Measurements from ENCODE around the gene POLR1D. TPM values are rescaled to one million over a fixed set of nuclear protein-coding genes. Genes with fewer than 3 reads are reported as not detected.

The POLR1D gene
- total RNA-seq, 2 experiments from 2014 or later = 125 to 127 TPM

- Mint-ChIP-seq H3K4me3 (no peak overlapping the region), H3K9me3 (peaks cover 9% of the 10 kb centered on the region), H3K36me3 (ENCODE audit: low read depth) (peaks cover 34% of the 10 kb centered on the region), H3K27me3 (no peaks in the 10 kb centered on the region), H3K27ac (no peak overlapping the region), H3K4me1 (no peaks in the 10 kb centered on the region)
- ChIA-PET POLR2A (no interaction called here), CTCF (no interaction called here)
- DNase-seq = no peak
Measured at GRCh38 chr13:27654816-27655215, 33.1 kb downstream of the POLR1D start.

GRCh38 chr13:27657724-27658123 is 36.0 kb downstream of the POLR1D start:
- Mint-ChIP-seq H3K36me3 (ENCODE audit: low read depth) (peaks cover 19% of the 10 kb centered on the region), H3K9me3 (no peaks in the 10 kb centered on the region), H3K27me3 (no peaks in the 10 kb centered on the region), H3K27ac (no peak overlapping the region), H3K4me3 (no peak overlapping the region), H3K4me1 (no peaks in the 10 kb centered on the region)
- DNase-seq = no peak
- CTCF ChIA-PET = no interaction called here
- POLR2A ChIA-PET = no interaction called here

GRCh38 chr13:27658546-27658945 is 36.9 kb downstream of the POLR1D start:
- no peak overlapping the region for H3K27ac Mint-ChIP-seq
- no peak overlapping the region for H3K4me3 Mint-ChIP-seq
- CTCF ChIA-PET = no interaction called here
- DNase-seq = no peak
- H3K27me3 Mint-ChIP-seq = no peaks in the 10 kb centered on the region
- H3K4me1 Mint-ChIP-seq = no peaks in the 10 kb centered on the region
- peaks cover 14% of the 10 kb centered on the region for H3K36me3 Mint-ChIP-seq (ENCODE audit: low read depth)
- no peaks in the 10 kb centered on the region for H3K9me3 Mint-ChIP-seq
- POLR2A ChIA-PET = no interaction called here

- peaks cover 9% of the 10 kb centered on the region for H3K36me3 Mint-ChIP-seq (ENCODE audit: low read depth)
- POLR2A ChIA-PET = no interaction called here
- no peak overlapping the region for H3K4me3 Mint-ChIP-seq
- H3K27me3 Mint-ChIP-seq = no peaks in the 10 kb centered on the region
- CTCF ChIA-PET = no interaction called here
- DNase-seq = no peak
- no peaks in the 10 kb centered on the region for H3K9me3 Mint-ChIP-seq
- H3K27ac Mint-ChIP-seq = no peak overlapping the region
- H3K4me1 Mint-ChIP-seq = no peaks in the 10 kb centered on the region
Measured at GRCh38 chr13:27659145-27659865, 37.6 kb downstream of the POLR1D start.

GRCh38 chr13:27660511-27660910 is 38.8 kb downstream of the POLR1D start:
- ChIA-PET CTCF (no interaction called here), POLR2A (no interaction called here)
- Mint-ChIP-seq H3K9me3 (no peaks in the 10 kb centered on the region), H3K4me1 (no peaks in the 10 kb centered on the region), H3K4me3 (no peak overlapping the region), H3K27ac (no peak overlapping the region), H3K36me3 (ENCODE audit: low read depth) (peaks cover 10% of the 10 kb centered on the region), H3K27me3 (no peaks in the 10 kb centered on the region)
- no peak for DNase-seq

- no peak for DNase-seq
- Mint-ChIP-seq H3K4me3 (no peak overlapping the region), H3K36me3 (ENCODE audit: low read depth) (peaks cover 12% of the 10 kb centered on the region), H3K9me3 (no peaks in the 10 kb centered on the region), H3K27ac (no peak overlapping the region), H3K27me3 (no peaks in the 10 kb centered on the region), H3K4me1 (no peaks in the 10 kb centered on the region)
- POLR2A ChIA-PET = interaction anchor here (1.4 kb wide), 1 partner anchor 13 kb away, joined by 4 read pairs; no protein-coding TSS in a partner anchor
- CTCF ChIA-PET = no interaction called here
Measured at GRCh38 chr13:27661017-27661416, 39.3 kb downstream of the POLR1D start.

GRCh38 chr13:27662738-27663470 is 41.2 kb downstream of the POLR1D start:
- Mint-ChIP-seq H3K4me3 (no peak overlapping the region), H3K4me1 (no peaks in the 10 kb centered on the region), H3K27ac (no peak overlapping the region), H3K27me3 (no peaks in the 10 kb centered on the region), H3K9me3 (no peaks in the 10 kb centered on the region), H3K36me3 (ENCODE audit: low read depth) (peaks cover 16% of the 10 kb centered on the region)
- DNase-seq = no peak
- ChIA-PET CTCF (no interaction called here), POLR2A (no interaction called here)

GRCh38 chr13:27663947-27664346 is 42.3 kb downstream of the POLR1D start:
- CTCF ChIA-PET = no interaction called here
- H3K9me3 Mint-ChIP-seq = no peaks in the 10 kb centered on the region
- H3K27ac Mint-ChIP-seq = no peak overlapping the region
- DNase-seq = no peak
- H3K36me3 Mint-ChIP-seq (ENCODE audit: low read depth) = peaks cover 16% of the 10 kb centered on the region
- no peaks in the 10 kb centered on the region for H3K4me1 Mint-ChIP-seq
- H3K27me3 Mint-ChIP-seq = no peaks in the 10 kb centered on the region
- no peak overlapping the region for H3K4me3 Mint-ChIP-seq
- POLR2A ChIA-PET = no interaction called here

GRCh38 chr13:27665333-27665732 is 43.6 kb downstream of the POLR1D start:
- peaks cover 16% of the 10 kb centered on the region for H3K36me3 Mint-ChIP-seq (ENCODE audit: low read depth)
- no peak overlapping the region for H3K4me3 Mint-ChIP-seq
- no peak for DNase-seq
- no peaks in the 10 kb centered on the region for H3K4me1 Mint-ChIP-seq
- H3K27ac Mint-ChIP-seq = no peak overlapping the region
- H3K27me3 Mint-ChIP-seq = no peaks in the 10 kb centered on the region
- CTCF ChIA-PET = interaction anchor here (1.1 kb wide), 1 partner anchor 165 kb away, joined by 3 read pairs; no protein-coding TSS in a partner anchor
- POLR2A ChIA-PET = no interaction called here
- no peaks in the 10 kb centered on the region for H3K9me3 Mint-ChIP-seq

- POLR2A ChIA-PET = interaction anchor here (0.8 kb wide), 1 partner anchor 44 kb away, joined by 3 read pairs; the partner anchor contains the start of gene POLR1D
- CTCF ChIA-PET = interaction anchor here (1.1 kb wide), 1 partner anchor 164 kb away, joined by 3 read pairs; no protein-coding TSS in a partner anchor
- Mint-ChIP-seq H3K4me3 (no peak overlapping the region), H3K4me1 (no peaks in the 10 kb centered on the region), H3K36me3 (ENCODE audit: low read depth) (peaks cover 14% of the 10 kb centered on the region), H3K27me3 (no peaks in the 10 kb centered on the region), H3K9me3 (no peaks in the 10 kb centered on the region), H3K27ac (no peak overlapping the region)
- DNase-seq = no peak
Measured at GRCh38 chr13:27665761-27666160, 44.1 kb downstream of the POLR1D start.

GRCh38 chr13:27666951-27667350 is 45.3 kb downstream of the POLR1D start:
- CTCF ChIA-PET = no interaction called here
- H3K27ac Mint-ChIP-seq = no peak overlapping the region

GRCh38 chr13:27667946-27668345 is 46.3 kb downstream of the POLR1D start:
- Mint-ChIP-seq H3K27me3 (no peaks in the 10 kb centered on the region), H3K9me3 (no peaks in the 10 kb centered on the region), H3K36me3 (ENCODE audit: low read depth) (peaks cover 10% of the 10 kb centered on the region), H3K4me3 (no peak overlapping the region), H3K4me1 (no peaks in the 10 kb centered on the region), H3K27ac (no peak overlapping the region)
- ChIA-PET CTCF (no interaction called here), POLR2A (no interaction called here)
- DNase-seq = no peak

More at GRCh38 chr13:27666951-27667350, 45.3 kb downstream of the POLR1D start:
- H3K36me3 Mint-ChIP-seq (ENCODE audit: low read depth) = peaks cover 10% of the 10 kb centered on the region
- no peak for DNase-seq
- H3K9me3 Mint-ChIP-seq = no peaks in the 10 kb centered on the region
- POLR2A ChIA-PET = no interaction called here
- H3K4me1 Mint-ChIP-seq = no peaks in the 10 kb centered on the region
- no peaks in the 10 kb centered on the region for H3K27me3 Mint-ChIP-seq
- H3K4me3 Mint-ChIP-seq = no peak overlapping the region

GRCh38 chr13:27670861-27671260 is 49.2 kb downstream of the POLR1D start:
- DNase-seq = no peak
- H3K4me1 Mint-ChIP-seq = no peaks in the 10 kb centered on the region
- POLR2A ChIA-PET = no interaction called here
- H3K9me3 Mint-ChIP-seq = no peaks in the 10 kb centered on the region
- no peak overlapping the region for H3K4me3 Mint-ChIP-seq
- H3K27me3 Mint-ChIP-seq = no peaks in the 10 kb centered on the region
- peaks cover 5% of the 10 kb centered on the region for H3K36me3 Mint-ChIP-seq (ENCODE audit: low read depth)
- H3K27ac Mint-ChIP-seq = no peak overlapping the region
- CTCF ChIA-PET = no interaction called here

- Mint-ChIP-seq H3K27ac (no peak overlapping the region), H3K27me3 (no peaks in the 10 kb centered on the region), H3K4me3 (no peak overlapping the region), H3K4me1 (no peaks in the 10 kb centered on the region), H3K9me3 (no peaks in the 10 kb centered on the region), H3K36me3 (ENCODE audit: low read depth) (peaks cover under 1% of the 10 kb centered on the region)
- ChIA-PET POLR2A (no interaction called here), CTCF (no interaction called here)
- DNase-seq = no peak
Measured at GRCh38 chr13:27672025-27672424, 50.3 kb downstream of the POLR1D start.

All from activated CD4-positive, alpha-beta memory T cell treated with anti-CD3 and anti-CD28 coated beads, Interleukin-2, amount 10 ng/mL, durations not matched to agents 7 days and 5 days (primary cell).